GM19397 (cell line): ENCODE results near the gene NOP10.
"Not testable (repeated sequence)": the region's sequence is repeated elsewhere in the genome, so short reads cannot be mapped to it uniquely, and the experiment has no call there.

ENCODE experiments used
- ATAC-seq: cut with Tn5 transposase; IDR thresholded peaks from one replicate; pipeline ENCODE4 v1.9.1; 2021; ENCODE audit warnings: mild to moderate bottlenecking, moderate library complexity; ENCODE audit not compliant: unreplicated experiment

The NOP10 gene

DNA sequence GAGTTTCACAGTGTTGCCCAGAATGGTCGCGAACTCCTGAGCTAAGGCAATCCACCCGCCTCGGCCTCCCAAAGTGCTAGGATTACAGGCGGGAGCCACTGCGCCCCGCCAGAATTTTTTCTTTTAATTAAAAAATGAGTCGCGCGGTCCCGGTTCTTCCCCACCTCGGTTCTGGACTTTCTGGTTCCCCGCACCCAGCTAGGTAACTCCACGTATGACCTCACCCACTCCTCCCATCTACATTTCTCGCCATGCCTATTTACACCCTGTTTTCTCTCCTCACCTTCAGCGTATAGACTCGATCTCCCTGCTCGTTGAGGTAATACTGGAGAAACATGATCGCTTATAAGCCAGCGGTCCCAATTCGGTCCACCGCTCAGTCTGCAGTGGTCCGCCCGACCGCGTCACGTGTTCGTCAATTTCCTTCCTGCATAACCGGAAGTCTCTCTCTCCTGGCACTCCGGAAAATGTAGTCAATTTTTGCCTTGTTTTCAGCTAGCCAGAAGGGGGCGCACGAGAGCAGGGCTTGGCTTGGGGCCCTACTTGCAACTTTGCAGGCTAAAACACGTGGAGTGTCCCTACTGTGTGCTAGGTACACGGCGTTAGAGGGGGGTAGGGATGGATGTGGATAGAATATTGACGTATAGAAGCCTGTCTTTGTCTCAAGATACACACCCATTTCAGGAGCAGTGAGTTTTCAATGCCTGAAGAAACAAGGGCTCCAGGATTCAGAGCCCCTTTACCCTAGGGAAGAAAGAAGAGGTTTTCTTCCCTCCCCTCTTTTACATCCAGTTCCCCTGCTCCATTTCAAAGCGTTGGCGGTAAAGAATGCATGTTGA lies at the start of gene NOP10, which contains the start of gene NUTM1:
TSS of gene NOP10 (minus strand) at position 400 of the 839 bp plus-strand sequence. CDS start at position 337, 63 bp downstream.
TSS of gene NUTM1 (plus strand) at position 579 of the 839 bp plus-strand sequence. CDS start 382 bp downstream, outside the sequence.
- ATAC-seq, result peak; percentile 84

DNA sequence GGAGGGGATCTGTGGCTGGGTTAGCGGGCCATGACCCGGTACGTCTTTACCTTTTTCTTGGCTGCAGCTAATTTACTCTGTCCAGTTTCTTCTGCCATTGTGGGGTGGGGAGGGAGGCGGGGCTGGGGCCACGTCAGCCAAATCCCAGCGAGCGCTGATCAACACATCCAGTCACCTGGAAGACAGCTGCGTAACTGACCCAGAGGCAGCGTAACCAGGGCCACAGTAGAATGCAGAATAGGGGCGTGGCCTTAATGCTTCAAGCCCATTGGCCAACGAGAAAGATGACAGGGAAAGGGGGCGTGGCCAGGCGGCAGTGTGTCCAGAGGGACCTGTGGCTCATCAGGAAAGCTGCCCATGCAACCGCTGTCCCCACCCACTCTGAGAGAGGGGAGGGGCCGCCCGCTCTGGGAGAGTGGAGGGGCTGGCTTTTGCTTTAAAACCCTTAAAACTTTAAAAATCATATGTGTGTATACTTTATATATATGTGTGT lies 46.7 kb upstream of the NOP10 start:
- ATAC-seq, result not testable (repeated sequence)

GRCh38 chr15:34381829-34382521 lies 39.0 kb upstream of the NOP10 start:
- not testable (repeated sequence) for ATAC-seq

DNA sequence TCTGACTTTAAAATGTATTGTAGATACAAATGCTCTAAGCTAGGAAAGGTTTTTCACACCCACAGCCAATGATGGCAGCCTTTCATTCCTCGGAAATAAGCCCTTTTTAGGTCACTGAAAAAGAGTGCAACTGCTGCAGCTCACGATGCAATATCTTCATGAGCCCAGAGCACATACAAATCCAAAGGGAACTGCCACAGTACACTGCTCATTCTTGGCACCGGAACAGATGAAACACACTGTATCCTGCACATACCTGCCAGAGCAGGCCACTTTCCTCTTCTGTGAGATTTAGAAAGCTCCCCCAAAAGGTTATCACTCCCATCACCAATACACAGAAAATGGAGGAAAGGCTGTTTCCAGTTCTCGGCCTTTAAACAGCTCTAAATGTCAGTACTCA lies 37.6 kb upstream of the NOP10 start:
- not testable (repeated sequence) for ATAC-seq

GRCh38 chr15:34376856-34377255 lies 33.9 kb upstream of the NOP10 start:
- no peak for ATAC-seq

- not testable (repeated sequence) for ATAC-seq
Observed at GRCh38 chr15:34375541-34375940, 32.6 kb upstream of the NOP10 start.

DNA sequence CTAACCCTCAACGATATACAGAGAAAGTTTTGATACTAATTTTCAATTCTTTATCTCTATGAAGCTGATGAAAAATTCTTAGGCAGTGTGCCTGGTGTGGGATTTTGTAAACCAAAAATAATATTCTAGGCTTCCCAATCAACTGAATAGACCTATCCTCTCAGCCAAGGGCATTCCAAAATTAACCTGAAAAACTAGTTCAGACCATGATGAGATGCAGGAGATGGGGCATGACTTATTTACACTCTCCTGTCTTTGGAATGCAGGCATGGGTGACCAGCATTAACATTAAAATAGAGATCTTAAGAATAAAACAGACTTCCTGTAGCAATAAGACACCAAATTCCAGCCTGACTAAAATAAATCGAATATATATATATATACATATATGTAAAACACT lies 31.9 kb upstream of the NOP10 start:
- ATAC-seq, result no peak

- ATAC-seq, result no peak
Observed at GRCh38 chr15:34373951-34374350, 31.0 kb upstream of the NOP10 start.

- no peak for ATAC-seq
Observed at GRCh38 chr15:34370643-34371042, 27.7 kb upstream of the NOP10 start.

GRCh38 chr15:34370129-34370528 lies 27.2 kb upstream of the NOP10 start:
- no peak for ATAC-seq

GRCh38 chr15:34367101-34368081 lies 24.5 kb upstream of the NOP10 start, which contains the start of gene LPCAT4:
Gene LPCAT4, minus strand, starts transcription at chr15:34367196. Its CDS starts 96 bp downstream, at chr15:34367100.
- ATAC-seq, result peak; percentile 84

- ATAC-seq, result no peak
Observed at GRCh38 chr15:34366271-34367065, 23.5 kb upstream of the NOP10 start.

GRCh38 chr15:34365836-34366235 lies 22.9 kb upstream of the NOP10 start:
- no peak for ATAC-seq

DNA sequence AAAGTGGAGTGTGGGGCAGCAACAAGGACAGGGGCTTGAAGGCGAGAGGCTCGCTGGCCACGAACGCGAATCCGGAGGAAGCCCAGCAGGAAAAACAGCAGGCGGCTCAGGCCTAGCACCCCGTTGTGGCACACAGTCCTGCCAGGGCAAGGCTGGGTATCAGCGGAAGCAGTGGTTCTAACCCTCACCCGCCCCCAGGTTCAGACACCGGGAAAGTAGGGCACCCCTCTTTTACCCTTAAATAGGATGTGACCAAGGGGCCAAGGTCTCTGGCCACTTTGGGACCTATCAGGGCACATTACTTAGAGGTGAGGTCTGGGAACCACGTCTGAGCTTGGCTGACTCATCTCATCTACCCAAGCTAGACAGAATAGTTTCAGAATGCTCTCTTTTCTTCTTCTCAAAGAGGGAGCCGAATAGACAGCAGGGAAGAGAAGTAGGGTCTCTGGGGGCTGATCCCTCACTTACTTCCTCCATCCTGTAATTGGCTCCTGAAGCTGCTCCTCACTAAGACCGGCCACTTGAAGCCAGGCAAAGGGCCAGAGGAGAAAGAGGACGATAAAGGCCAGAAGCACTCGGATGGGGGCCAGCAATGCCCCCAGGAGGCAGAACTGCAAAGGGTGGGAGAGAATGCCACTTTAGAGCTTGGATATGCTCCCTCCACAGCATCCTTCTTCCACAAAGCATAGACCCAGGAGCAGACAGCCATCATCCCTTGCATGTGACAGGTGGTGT lies 22.3 kb upstream of the NOP10 start:
- ATAC-seq, result no peak

GRCh38 chr15:34364041-34364440 lies 21.1 kb upstream of the NOP10 start:
- no peak for ATAC-seq

GRCh38 chr15:34362047-34362773 lies 19.3 kb upstream of the NOP10 start:
- no peak for ATAC-seq

GRCh38 chr15:34361278-34361677 lies 18.3 kb upstream of the NOP10 start:
- no peak for ATAC-seq

GRCh38 chr15:34360298-34360697 lies 17.4 kb upstream of the NOP10 start:
- no peak for ATAC-seq
